ENCODE data around the gene ASPA. TPM values are rescaled to one million over a fixed set of nuclear protein-coding genes. Genes with fewer than 3 reads are reported as not detected.

Gene ASPA
- total RNA-seq, 1 donor from 2014 or later: 6.3 TPM

- DNase-seq (ENCODE audit: low spot score): peak; percentile 74
Observed at GRCh38 chr17:3534881-3535252, 59.1 kb downstream of the ASPA start.

DNA sequence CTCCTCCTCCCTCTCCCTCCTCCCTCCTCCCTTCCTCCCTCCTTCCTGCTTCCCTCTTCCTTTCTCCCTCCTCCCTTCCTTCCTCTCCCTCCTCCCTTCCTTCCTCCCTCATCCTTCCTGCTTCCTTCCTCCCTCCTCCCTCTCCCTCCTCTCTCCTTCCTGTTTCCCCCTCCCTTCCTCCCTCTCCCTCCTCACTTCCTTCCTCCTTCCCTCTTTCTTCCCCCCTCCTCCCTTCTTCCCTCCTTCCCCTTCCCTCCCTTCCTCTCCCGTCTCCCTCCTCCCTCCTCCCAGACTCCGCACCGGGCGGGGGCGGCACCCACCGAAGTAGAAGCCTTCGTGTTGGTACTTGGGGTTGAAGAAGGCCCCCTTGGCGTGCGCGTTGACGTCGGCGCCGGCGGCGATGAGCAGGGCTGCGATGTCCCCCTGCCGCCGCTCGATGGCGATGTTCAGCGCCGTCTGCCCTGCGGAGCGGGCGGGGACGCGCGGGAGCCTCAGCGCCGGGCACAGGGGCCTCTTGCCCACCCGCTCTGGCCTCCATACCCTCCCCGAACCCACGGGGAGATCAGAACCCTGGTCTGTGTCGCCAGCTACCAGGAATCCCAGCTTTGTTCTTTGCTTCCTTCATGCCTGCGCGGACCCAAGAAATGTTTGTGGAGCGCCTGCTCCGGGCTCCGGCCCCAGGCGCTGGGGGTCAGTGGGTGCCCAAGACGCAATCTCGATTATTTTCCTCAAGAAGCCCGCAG is 59.6 kb downstream of the ASPA start:
- peak; percentile 88 for DNase-seq (ENCODE audit: low spot score)

GRCh38 chr17:3536716-3537115 is 60.9 kb downstream of the ASPA start:
- no peak for DNase-seq (ENCODE audit: low spot score)

DNA sequence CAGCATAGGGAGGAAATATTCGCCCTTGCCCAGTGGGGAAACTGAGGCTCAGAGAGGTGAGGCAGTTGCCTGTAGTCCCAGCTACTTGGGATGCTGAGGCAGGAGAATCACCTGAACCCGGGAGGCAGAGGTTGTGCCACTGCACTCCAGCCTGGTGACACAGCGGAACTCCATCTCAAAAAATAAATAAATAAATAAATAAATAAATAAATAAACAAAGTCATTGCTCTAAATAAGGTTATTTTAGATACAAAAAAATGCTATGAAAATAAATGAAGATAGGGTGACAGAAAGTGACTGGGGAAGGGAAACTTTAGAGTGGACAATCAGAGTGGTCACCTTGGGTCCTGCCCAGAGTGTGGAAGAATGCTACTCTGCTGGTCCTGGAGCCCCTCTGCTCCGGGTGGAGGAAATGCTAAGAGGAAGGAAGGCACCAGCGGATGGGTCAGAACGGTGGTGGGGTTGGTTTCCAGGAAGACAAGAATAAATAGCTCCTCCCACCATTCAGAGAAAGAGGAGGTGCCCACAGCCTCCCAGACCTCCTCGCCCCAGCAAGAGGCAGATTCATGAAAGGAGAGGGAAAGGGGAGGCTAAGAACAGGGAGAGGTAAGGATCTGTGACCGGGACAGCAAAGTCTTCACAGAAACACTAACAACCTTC is 64.2 kb downstream of the ASPA start:
- DNase-seq (ENCODE audit: low spot score): no peak

- DNase-seq (ENCODE audit: low spot score): no peak
Observed at GRCh38 chr17:3542410-3543088, 66.8 kb downstream of the ASPA start.

GRCh38 chr17:3543453-3543852 is 67.7 kb downstream of the ASPA start:
- DNase-seq (ENCODE audit: low spot score): no peak

DNA sequence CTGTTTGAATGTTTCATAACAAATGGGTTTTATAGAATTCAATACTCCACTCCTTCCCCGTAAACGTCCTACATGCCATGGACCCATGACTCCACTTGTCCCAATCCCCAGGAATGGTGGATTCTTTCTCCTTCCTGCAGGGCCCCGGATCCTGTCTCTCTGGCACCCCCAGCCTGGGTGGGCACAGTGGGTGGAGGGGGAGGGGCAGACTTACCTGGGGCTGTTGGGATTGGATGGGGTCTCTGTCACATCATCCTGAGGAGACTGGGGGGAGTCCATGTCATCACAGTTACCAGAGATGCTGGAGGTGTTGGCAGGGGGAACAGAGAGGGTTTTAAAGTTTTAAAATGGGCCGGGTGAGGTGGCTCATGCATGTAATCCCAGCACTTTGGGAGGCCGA is 68.6 kb downstream of the ASPA start:
- DNase-seq (ENCODE audit: low spot score): no peak

DNA sequence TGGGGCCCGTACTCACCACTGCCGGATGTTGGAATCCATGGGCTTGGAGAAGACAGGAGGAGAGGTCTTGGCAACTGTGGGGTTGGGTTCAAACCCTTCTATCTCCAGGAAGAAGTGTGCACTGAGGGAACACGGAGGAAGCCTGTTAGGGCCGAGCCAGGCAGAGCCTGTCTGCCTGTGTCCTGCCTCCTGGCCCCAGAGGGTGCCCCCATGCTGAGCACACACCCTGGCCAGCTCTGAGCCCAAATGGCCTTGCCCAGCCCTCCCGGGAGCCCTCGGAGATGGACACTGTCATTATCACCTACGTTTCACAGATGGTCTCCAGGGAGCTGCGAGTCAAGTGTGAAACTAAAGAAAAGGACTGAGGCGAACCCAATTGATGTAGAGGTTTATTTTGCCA is 69.4 kb downstream of the ASPA start:
- no peak for DNase-seq (ENCODE audit: low spot score)

- DNase-seq (ENCODE audit: low spot score): no peak
Observed at GRCh38 chr17:3546521-3546920, 70.7 kb downstream of the ASPA start.

GRCh38 chr17:3546997-3547396 is 71.2 kb downstream of the ASPA start:
- no peak for DNase-seq (ENCODE audit: low spot score)

DNA sequence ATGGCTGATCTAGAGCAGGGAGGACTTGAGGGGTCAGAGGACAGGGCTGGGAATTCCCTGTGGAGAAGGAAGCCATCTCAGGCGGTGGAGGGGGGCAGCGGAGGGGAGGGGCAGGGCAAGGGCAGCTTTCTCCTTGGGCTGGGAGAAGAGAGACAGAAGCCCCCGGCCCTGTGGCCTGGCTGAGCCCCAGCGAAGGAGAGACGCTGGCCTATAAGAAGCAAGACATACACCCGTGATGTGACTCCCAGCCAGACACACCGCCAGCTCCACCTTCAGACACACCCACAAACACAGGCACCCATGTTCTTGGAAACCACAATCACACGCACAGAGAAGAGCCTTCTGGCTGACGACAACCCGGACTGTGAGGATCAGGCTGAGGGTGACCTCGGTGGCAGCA is 71.8 kb downstream of the ASPA start:
- DNase-seq (ENCODE audit: low spot score): no peak

GRCh38 chr17:3549610-3550162 is 73.9 kb downstream of the ASPA start:
- no peak for DNase-seq (ENCODE audit: low spot score)

DNA sequence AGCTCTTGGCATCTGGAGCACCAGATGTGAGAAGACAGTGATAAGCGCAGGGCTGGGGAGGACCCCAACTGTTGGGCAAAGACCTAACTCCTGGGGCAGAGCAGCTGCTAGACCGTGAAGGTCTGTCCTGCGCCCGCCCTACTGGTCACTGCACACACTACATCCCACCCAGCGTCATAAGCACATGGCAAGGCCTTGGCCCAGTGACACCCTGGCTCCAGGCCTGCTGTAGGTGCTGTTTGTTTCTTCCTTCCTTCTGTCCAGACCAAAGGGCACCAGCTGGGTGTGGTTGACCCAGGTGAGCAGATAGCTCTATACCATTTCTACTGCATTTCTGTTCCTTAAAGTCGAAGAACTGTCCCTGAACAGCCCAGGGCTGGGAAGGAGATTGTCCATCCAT is 75.4 kb downstream of the ASPA start:
- DNase-seq (ENCODE audit: low spot score): no peak

DNA sequence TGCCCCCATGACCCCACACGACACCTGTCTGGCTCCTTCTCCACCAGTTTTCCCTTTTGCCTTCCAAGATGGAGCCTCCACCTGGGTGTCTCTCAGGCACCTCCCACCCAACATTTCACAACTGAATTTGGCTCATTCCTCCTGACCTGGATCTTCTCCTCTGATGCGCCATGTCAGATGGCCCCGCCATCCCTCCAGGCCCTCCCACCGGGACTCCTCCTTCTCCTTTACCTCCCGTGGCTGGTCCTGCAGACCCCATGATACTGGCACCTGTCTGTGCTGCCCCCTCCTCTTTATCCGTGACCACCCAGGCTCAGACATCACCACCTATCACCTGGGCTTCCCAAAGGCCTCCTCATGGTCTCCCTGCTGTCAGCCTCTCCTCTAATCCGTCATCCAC is 77.1 kb downstream of the ASPA start:
- DNase-seq (ENCODE audit: low spot score): no peak

Other genes starting within 250 kb of the ASPA start
- gene OR3A1, start 177.6 kb upstream of the ASPA start, total RNA-seq (ENCODE audit: insufficient read depth, low replicate concordance): 0.48 TPM
- not detected for gene OR3A2, start 89.7 kb upstream of the ASPA start, total RNA-seq (ENCODE audit: insufficient read depth, low replicate concordance)
- not detected for gene OR1E1, start 77.6 kb upstream of the ASPA start, total RNA-seq (ENCODE audit: insufficient read depth, low replicate concordance)
- 5.3 TPM for gene OR3A3, start 64.6 kb upstream of the ASPA start, total RNA-seq (ENCODE audit: insufficient read depth, low replicate concordance)
- gene OR1E2, start 42.2 kb upstream of the ASPA start, total RNA-seq (ENCODE audit: insufficient read depth, low replicate concordance): 1.2 TPM
- gene SPATA22, start 4.2 kb upstream of the ASPA start, total RNA-seq (ENCODE audit: insufficient read depth, low replicate concordance): 1.2 TPM
- gene TRPV3, start 81.8 kb downstream of the ASPA start, total RNA-seq (ENCODE audit: insufficient read depth, low replicate concordance): 8.9 TPM
- gene TRPV1, start 133.4 kb downstream of the ASPA start, total RNA-seq (ENCODE audit: insufficient read depth, low replicate concordance): 25.5 TPM
- 9.4 TPM for gene SHPK, start 160.3 kb downstream of the ASPA start, total RNA-seq (ENCODE audit: insufficient read depth, low replicate concordance)
- gene CTNS, start 160.8 kb downstream of the ASPA start, total RNA-seq (ENCODE audit: insufficient read depth, low replicate concordance): 12.0 TPM
- gene TAX1BP3, start 192.6 kb downstream of the ASPA start, total RNA-seq (ENCODE audit: insufficient read depth, low replicate concordance): 59.0 TPM
- gene EMC6, start 192.8 kb downstream of the ASPA start, total RNA-seq (ENCODE audit: insufficient read depth, low replicate concordance): 15.6 TPM
- 0.24 TPM for gene P2RX5, start 220.2 kb downstream of the ASPA start, total RNA-seq (ENCODE audit: insufficient read depth, low replicate concordance)
- gene HASPIN, start 247.9 kb downstream of the ASPA start, total RNA-seq (ENCODE audit: insufficient read depth, low replicate concordance): 0.48 TPM

All from umbilical cord (tissue), 2 donors.